H1 (cell line): Measurements from ENCODE around the gene ANKRD11. TPM values are rescaled to one million over a fixed set of nuclear protein-coding genes. Genes with fewer than 3 reads are reported as not detected.

ENCODE experiments used
- CTCF ChIA-PET: fragments of 300-600 bp; sonication (Branson Sonifier 250); formaldehyde crosslinking; loops from one replicate; lab custom pipeline; 2021; ENCODE audit not compliant: partially characterized antibody; lab: Charles Lee
- POLR2A ChIA-PET: fragments of 300-600 bp; sonication (Branson Sonifier 250); formaldehyde crosslinking; loops from one replicate; lab custom pipeline; 2021; ENCODE audit warnings: inconsistent platforms; ENCODE audit not compliant: partially characterized antibody; lab: Charles Lee
- DNase-seq, 2 experiments: peaks; one replicate each; pipeline versions ENCODE4 v3.0.0 to v3.0.0-alpha.2; 2010 to 2022; ENCODE audit warnings: low spot score in 2 of 2, low read depth in 1 of 2, mixed read lengths in 1 of 2
- FAIRE-seq: peaks from 2 replicates; lab custom pipeline; 2011; peaks lifted over from hg19 to GRCh38; lab: Jason Lieb, UNC
- H2AFZ ChIP-seq: 2 replicates; pipeline ENCODE4 v1.8.1; 2012; ENCODE audit warnings: low read length, inconsistent platforms
- H2AK5ac ChIP-seq: 2 replicates; pipeline ENCODE4 v1.6.1; 2013; ENCODE audit warnings: low read depth, low read length
- H2BK120ac ChIP-seq: replicated peaks from 2 replicates; pipeline ENCODE3; 2013; ENCODE audit warnings: low read depth, low read length, inconsistent platforms
- H2BK12ac ChIP-seq: 2 replicates; pipeline ENCODE4 v1.6.1; 2013; ENCODE audit warnings: low read depth, low read length
- H2BK15ac ChIP-seq: 2 replicates; pipeline ENCODE4 v1.6.1; 2013; ENCODE audit warnings: low read length
- H2BK20ac ChIP-seq: 2 replicates; pipeline ENCODE4 v1.6.1; 2013; ENCODE audit warnings: low read length
- H2BK5ac ChIP-seq: 2 replicates; pipeline ENCODE4 v1.6.1; 2013; ENCODE audit warnings: low read depth, low read length
- H3K14ac ChIP-seq: 2 replicates; pipeline ENCODE4 v1.6.1; 2013; ENCODE audit warnings: inconsistent platforms; ENCODE audit not compliant: insufficient read length
- H3K18ac ChIP-seq: 2 replicates; pipeline ENCODE4 v1.6.1; 2013; ENCODE audit warnings: low read length; ENCODE audit errors: extremely low read depth
- H3K23ac ChIP-seq: 2 replicates; pipeline ENCODE4 v1.6.1; 2013; ENCODE audit warnings: inconsistent platforms; ENCODE audit not compliant: insufficient read length
- H3K23me2 ChIP-seq: 2 replicates; pipeline ENCODE4 v1.6.1; 2013; ENCODE audit warnings: low read depth, low read length
- H3K27ac ChIP-seq: 2 replicates; pipeline ENCODE4 v1.6.1; 2011; ENCODE audit warnings: low read depth, low read length, inconsistent platforms
- H3K27me3 ChIP-seq, 4 experiments: replicated peaks in 1 of 4; 1 replicate in 1 of 4; 2 replicates in 3 of 4; pipeline versions ENCODE4 v1.6.1 to v1.8.1; 2011 to 2013; ENCODE audit warnings: low read length in 3 of 4, mild to moderate bottlenecking in 3 of 4, inconsistent platforms in 2 of 4, mixed read lengths in 2 of 4, moderate library complexity in 1 of 4; ENCODE audit not compliant: control insufficient read depth in 3 of 4, insufficient read depth in 3 of 4; ENCODE audit errors: extremely low read depth in 1 of 4
- H3K36me3 ChIP-seq, 4 experiments: 2 replicates each; pipeline versions ENCODE4 v1.6.1 to v1.8.1; 2011 to 2013; ENCODE audit warnings: mild to moderate bottlenecking in 4 of 4, low read length in 3 of 4, moderate library complexity in 2 of 4, control low read depth in 1 of 4, inconsistent platforms in 1 of 4; ENCODE audit not compliant: insufficient read depth in 4 of 4, control insufficient read depth in 2 of 4
- H3K4ac ChIP-seq: replicated peaks from 2 replicates; pipeline ENCODE3; 2013; ENCODE audit warnings: low read length, low read depth, mixed read lengths, inconsistent platforms; ENCODE audit not compliant: insufficient read length
- H3K4me1 ChIP-seq, 4 experiments: replicated peaks in 1 of 4; 1 replicate in 1 of 4; 2 replicates in 3 of 4; pipeline versions ENCODE4 v1.6.1 to v1.8.1; 2011 to 2013; ENCODE audit warnings: low read length in 3 of 4, inconsistent platforms in 2 of 4, mixed read lengths in 1 of 4; ENCODE audit not compliant: insufficient read depth in 4 of 4, control insufficient read depth in 3 of 4
- H3K4me2 ChIP-seq, 2 experiments: 2 replicates each; pipeline versions ENCODE4 v1.6.1 to v1.8.1; 2011 to 2013; ENCODE audit warnings: low read depth in 2 of 2, low read length in 2 of 2, control low read depth in 1 of 2, inconsistent platforms in 1 of 2, mild to moderate bottlenecking in 1 of 2; ENCODE audit not compliant: insufficient read depth in 1 of 2
- H3K4me3 ChIP-seq, 4 experiments: fragments of 200-600, 300-600 bp in 1 of 4; sonication (generic), shearing (Covaris generic), sonication (Bioruptor Twin) in 1 of 4; 2 replicates each; pipeline versions ENCODE4 v1.5.1 to v1.8.1; 2011 to 2016; ENCODE audit warnings: low read length in 4 of 4, low read depth in 3 of 4, control low read depth in 2 of 4, inconsistent platforms in 2 of 4, mild to moderate bottlenecking in 2 of 4, mixed read lengths in 1 of 4, moderate library complexity in 1 of 4; ENCODE audit not compliant: insufficient read depth in 2 of 4; ENCODE audit errors: extremely low read depth in 1 of 4
- H3K56ac ChIP-seq: replicated peaks from 2 replicates; pipeline ENCODE3; 2013; ENCODE audit warnings: low read depth, mild to moderate bottlenecking, mixed read lengths, low read length, inconsistent platforms; ENCODE audit not compliant: insufficient read length
- H3K79me1 ChIP-seq: 2 replicates; pipeline ENCODE4 v1.6.1; 2013; ENCODE audit warnings: low read depth, low read length, control low read depth
- H3K79me2 ChIP-seq, 2 experiments: 2 replicates each; pipeline versions ENCODE4 v1.6.1 to v1.8.1; 2012 to 2013; ENCODE audit warnings: low read length in 2 of 2, mild to moderate bottlenecking in 2 of 2, inconsistent platforms in 1 of 2; ENCODE audit not compliant: insufficient read depth in 2 of 2, control insufficient read depth in 1 of 2
- H3K9ac ChIP-seq, 4 experiments: replicated peaks in 1 of 4; 1 replicate in 1 of 4; 2 replicates in 3 of 4; pipeline versions ENCODE4 v1.6.1 to v1.8.1; 2011 to 2013; ENCODE audit warnings: low read depth in 3 of 4, low read length in 3 of 4, control low read depth in 2 of 4, mild to moderate bottlenecking in 2 of 4, moderate library complexity in 2 of 4, inconsistent platforms in 1 of 4; ENCODE audit errors: extremely low read depth in 1 of 4
- H3K9me3 ChIP-seq, 2 experiments: 2 replicates each; pipeline versions ENCODE4 v1.6.1 to v1.8.1; 2012 to 2013; ENCODE audit warnings: mild to moderate bottlenecking in 2 of 2, moderate library complexity in 2 of 2, control low read depth in 1 of 2, inconsistent platforms in 1 of 2, low read depth in 1 of 2, low read length in 1 of 2, mixed read lengths in 1 of 2; ENCODE audit not compliant: insufficient read depth in 2 of 2
- H4K20me1 ChIP-seq, 2 experiments: replicated peaks in 1 of 2; 2 replicates each; pipeline versions ENCODE3 to v1.8.1; 2011 to 2013; ENCODE audit warnings: inconsistent platforms in 2 of 2, low read length in 2 of 2, mild to moderate bottlenecking in 1 of 2; ENCODE audit not compliant: insufficient read depth in 2 of 2, control insufficient read depth in 1 of 2
- H4K5ac ChIP-seq: 2 replicates; pipeline ENCODE4 v1.6.1; 2013; ENCODE audit warnings: low read length, low read depth, mixed read lengths, inconsistent platforms; ENCODE audit not compliant: insufficient read length
- H4K8ac ChIP-seq: 2 replicates; pipeline ENCODE4 v1.8.0; 2013; ENCODE audit warnings: mild to moderate bottlenecking, moderate library complexity, low read length, inconsistent platforms; ENCODE audit not compliant: insufficient read depth; ENCODE audit errors: extremely low read depth
- H4K91ac ChIP-seq: replicated peaks from 2 replicates; pipeline ENCODE3; 2013; ENCODE audit warnings: low read length, mixed read lengths, inconsistent platforms; ENCODE audit not compliant: insufficient read length
- BACH1 ChIP-seq: IDR thresholded peaks from 2 replicates; pipeline ENCODE4 v1.6.1; 2012; ENCODE audit warnings: low read length, improper control_type of control experiment
- CHD1 ChIP-seq: IDR thresholded peaks from 2 replicates; pipeline ENCODE4 v1.6.1; 2012; ENCODE audit warnings: low read depth, low read length, improper control_type of control experiment
- FOSL1 ChIP-seq: IDR thresholded peaks from 2 replicates; pipeline ENCODE4 v1.6.1; 2011; ENCODE audit warnings: mild to moderate bottlenecking, low read depth, low read length, moderate library complexity; ENCODE audit not compliant: insufficient read depth
- KDM1A ChIP-seq: fragments of 200-600, 300-600 bp; sonication (generic); IDR thresholded peaks from 2 replicates; pipeline ENCODE4 v1.7.1; 2016; ENCODE audit warnings: mild to moderate bottlenecking, low read length, borderline replicate concordance
- SIRT6 ChIP-seq: IDR thresholded peaks from one replicate; pipeline ENCODE4 v1.7.1; 2012; ENCODE audit warnings: low read length, inconsistent platforms
- ZNF274 ChIP-seq: IDR thresholded peaks from 2 replicates; pipeline ENCODE4 v1.7.0; 2012; ENCODE audit warnings: low read length, borderline replicate concordance; ENCODE audit errors: extremely low read depth
- WGBS, 2 experiments: shearing (Covaris generic) in 1 of 2; methylation state at CpG; one replicate each; pipeline versions ENCODE4 v1.1.6 to v1.1.7; 2013 to 2015; ENCODE audit warnings: low lambda C conversion rate in 2 of 2, mixed read lengths in 2 of 2, inconsistent platforms in 1 of 2, low coverage in 1 of 2, missing lambda C conversion rate in 1 of 2; ENCODE audit not compliant: insufficient replicate concordance in 2 of 2, insufficient coverage in 1 of 2, insufficient read length in 1 of 2; ENCODE audit errors: extremely low coverage in 1 of 2, missing lambda C conversion rate in 1 of 2; 5-methylcytosine and 5-hydroxymethylcytosine counted together
- polyA plus RNA-seq, 7 experiments: library from polyadenylated mRNA; depleted of rRNA in 3 of 7; stranded (reverse) in 5 of 7; unstranded in 2 of 7; fragments of >200 nt in 5 of 7; fragments of 200-250 nt in 2 of 7; gene quantifications; 1 replicate in 5 of 7; 2 replicates in 1 of 7; 4 replicates in 1 of 7; pipeline versions ENCODE4 v1.2.1 to v1.2.3, GENCODE V29; 2011 to 2013; ENCODE audit warnings: missing spikeins in 2 of 7, mixed read lengths in 2 of 7
- total RNA-seq: library from RNA; stranded (reverse); fragmentation: NEBNext Ultra II Directional; extraction: Animal tissue kit (Norgen Biotek cat#: 25700); gene quantifications from 2 replicates; pipeline ENCODE4 v1.2.1, GENCODE V29; 2021
- TF ChIP-seq, protein P1 (sequence below), 3 experiments: IDR thresholded peaks; 1 replicate in 2 of 3; 2 replicates in 1 of 3; pipeline versions ENCODE4 v1.5.1 to v1.6.1; 2011; ENCODE audit warnings: low read length in 3 of 3, mild to moderate bottlenecking in 3 of 3, inconsistent platforms in 2 of 3, low read depth in 1 of 3, moderate library complexity in 1 of 3; ENCODE audit not compliant: insufficient read depth in 1 of 3; ENCODE audit errors: control extremely low read depth in 1 of 3
- TF ChIP-seq, protein P2 (sequence below): IDR thresholded peaks from 2 replicates; pipeline ENCODE4 v1.6.1; 2012; ENCODE audit warnings: low read length, inconsistent platforms
- TF ChIP-seq, protein P3 (sequence below): IDR thresholded peaks from 2 replicates; pipeline ENCODE4 v1.6.1; 2012; ENCODE audit warnings: inconsistent platforms

Gene ANKRD11
- total and polyA plus RNA-seq, 2 of the 8 experiments (the other 6 are each of a cell fraction or from before 2014, with no cell fraction given), result 46.5 to 142 TPM

DNA sequence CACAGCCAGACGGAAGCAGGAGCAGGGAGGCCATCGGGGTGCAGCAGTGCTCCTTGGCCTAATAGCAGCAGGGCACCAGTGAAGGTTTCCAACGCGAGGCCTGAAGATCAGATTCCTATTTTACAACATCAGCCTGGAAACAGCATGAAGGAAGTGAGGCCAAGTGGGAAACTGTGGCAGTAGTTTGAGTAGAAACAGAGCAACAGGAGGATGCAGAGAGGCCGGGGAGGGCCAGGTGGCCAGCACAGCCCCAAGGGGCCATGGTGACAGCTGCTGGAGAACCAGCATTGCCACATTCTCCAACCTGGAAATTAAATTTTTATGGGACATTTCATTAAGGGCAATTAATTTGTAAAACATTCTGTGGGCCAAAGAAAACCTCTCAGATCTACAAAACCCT lies 3.4 kb upstream of the ANKRD11 start:
- Histone ChIP-seq H3K4me3 (no peak overlapping the region), H2BK20ac (no peak overlapping the region), H2BK120ac (no peak overlapping the region), H2BK12ac (no peak overlapping the region), H2AK5ac (no peak overlapping the region), H2BK5ac (no peak overlapping the region), H3K27me3 (no peaks in the 10 kb centered on the region), H3K14ac (no peak overlapping the region), H4K20me1 (peaks cover under 1 to 5% of the 10 kb centered on the region in 2 experiments), H4K91ac (no peak overlapping the region), H3K27ac (no peak overlapping the region), H3K23ac (no peak overlapping the region), H3K79me1 (no peaks in the 10 kb centered on the region; the same call in none of the 2 replicates), H3K79me2 (peaks cover 4 to 19% of the 10 kb centered on the region in 2 experiments), H3K56ac (no peak overlapping the region), H4K8ac (no peak overlapping the region), H3K23me2 (peaks cover 9% of the 10 kb centered on the region), H3K18ac (no peak overlapping the region), H4K5ac (no peak overlapping the region), H3K9me3 (no peaks in the 10 kb centered on the region), H3K36me3 (no peaks in the 10 kb centered on the region), H3K4me1 (peaks cover 0 to 9% (median 4%) of the 10 kb centered on the region in 4 experiments; a peak in 2 of 7 replicates), H2AFZ (no peak overlapping the region), H3K4me2 (no peak overlapping the region), H3K4ac (no peak overlapping the region), H3K9ac (no peak overlapping the region), H2BK15ac (no peak overlapping the region)
- DNase-seq, result no peak
- POLR2A ChIA-PET, result interaction anchor here (1.4 to 2.5 kb wide), 2 partner anchors 10 to 65 kb away, joined by 3 to 5 read pairs; no protein-coding TSS in a partner anchor
- WGBS, 2 experiments, result 93% methylated on average over 5 of the region's 5 CpGs; no CpG with 5 or more reads in 1 of the 2 experiments
- FAIRE-seq, result no peak
- CTCF ChIA-PET, result interaction anchor here (1.2 to 1.6 kb wide), 2 partner anchors 15 to 205 kb away, joined by 3 to 4 read pairs; partner anchors contain the start of gene SPG7
- TF ChIP-seq SIRT6 (no peak), CHD1 (no peak), ZNF274 (no peak), KDM1A (no peak), FOSL1 (no peak), BACH1 (no peak)
- TF ChIP-seq, protein P1, sequence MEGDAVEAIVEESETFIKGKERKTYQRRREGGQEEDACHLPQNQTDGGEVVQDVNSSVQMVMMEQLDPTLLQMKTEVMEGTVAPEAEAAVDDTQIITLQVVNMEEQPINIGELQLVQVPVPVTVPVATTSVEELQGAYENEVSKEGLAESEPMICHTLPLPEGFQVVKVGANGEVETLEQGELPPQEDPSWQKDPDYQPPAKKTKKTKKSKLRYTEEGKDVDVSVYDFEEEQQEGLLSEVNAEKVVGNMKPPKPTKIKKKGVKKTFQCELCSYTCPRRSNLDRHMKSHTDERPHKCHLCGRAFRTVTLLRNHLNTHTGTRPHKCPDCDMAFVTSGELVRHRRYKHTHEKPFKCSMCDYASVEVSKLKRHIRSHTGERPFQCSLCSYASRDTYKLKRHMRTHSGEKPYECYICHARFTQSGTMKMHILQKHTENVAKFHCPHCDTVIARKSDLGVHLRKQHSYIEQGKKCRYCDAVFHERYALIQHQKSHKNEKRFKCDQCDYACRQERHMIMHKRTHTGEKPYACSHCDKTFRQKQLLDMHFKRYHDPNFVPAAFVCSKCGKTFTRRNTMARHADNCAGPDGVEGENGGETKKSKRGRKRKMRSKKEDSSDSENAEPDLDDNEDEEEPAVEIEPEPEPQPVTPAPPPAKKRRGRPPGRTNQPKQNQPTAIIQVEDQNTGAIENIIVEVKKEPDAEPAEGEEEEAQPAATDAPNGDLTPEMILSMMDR (IDR thresholded peaks at IDR 0.05; ENCODE audit: control extremely low read depth in 1 of 3, insufficient read depth in 1 of 3, low read depth in 1 of 3, low read length in 3 of 3), result no peak
- TF ChIP-seq, protein P2, sequence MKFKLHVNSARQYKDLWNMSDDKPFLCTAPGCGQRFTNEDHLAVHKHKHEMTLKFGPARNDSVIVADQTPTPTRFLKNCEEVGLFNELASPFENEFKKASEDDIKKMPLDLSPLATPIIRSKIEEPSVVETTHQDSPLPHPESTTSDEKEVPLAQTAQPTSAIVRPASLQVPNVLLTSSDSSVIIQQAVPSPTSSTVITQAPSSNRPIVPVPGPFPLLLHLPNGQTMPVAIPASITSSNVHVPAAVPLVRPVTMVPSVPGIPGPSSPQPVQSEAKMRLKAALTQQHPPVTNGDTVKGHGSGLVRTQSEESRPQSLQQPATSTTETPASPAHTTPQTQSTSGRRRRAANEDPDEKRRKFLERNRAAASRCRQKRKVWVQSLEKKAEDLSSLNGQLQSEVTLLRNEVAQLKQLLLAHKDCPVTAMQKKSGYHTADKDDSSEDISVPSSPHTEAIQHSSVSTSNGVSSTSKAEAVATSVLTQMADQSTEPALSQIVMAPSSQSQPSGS, result no peak
- TF ChIP-seq, protein P3, sequence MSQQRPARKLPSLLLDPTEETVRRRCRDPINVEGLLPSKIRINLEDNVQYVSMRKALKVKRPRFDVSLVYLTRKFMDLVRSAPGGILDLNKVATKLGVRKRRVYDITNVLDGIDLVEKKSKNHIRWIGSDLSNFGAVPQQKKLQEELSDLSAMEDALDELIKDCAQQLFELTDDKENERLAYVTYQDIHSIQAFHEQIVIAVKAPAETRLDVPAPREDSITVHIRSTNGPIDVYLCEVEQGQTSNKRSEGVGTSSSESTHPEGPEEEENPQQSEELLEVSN, result no peak
